ENCODE results near the gene MDC1. TPM values are rescaled to one million over a fixed set of nuclear protein-coding genes. Genes with fewer than 3 reads are reported as not detected.
"Not testable (repeated sequence)": the region's sequence is repeated elsewhere in the genome, so short reads cannot be mapped to it uniquely, and the experiment has no call there.

The MDC1 gene
- total RNA-seq, 1 donor = 12.1 TPM

- DNase-seq (ENCODE audit: low read depth) = peak; percentile 43
- TF ChIP-seq, protein P1, sequence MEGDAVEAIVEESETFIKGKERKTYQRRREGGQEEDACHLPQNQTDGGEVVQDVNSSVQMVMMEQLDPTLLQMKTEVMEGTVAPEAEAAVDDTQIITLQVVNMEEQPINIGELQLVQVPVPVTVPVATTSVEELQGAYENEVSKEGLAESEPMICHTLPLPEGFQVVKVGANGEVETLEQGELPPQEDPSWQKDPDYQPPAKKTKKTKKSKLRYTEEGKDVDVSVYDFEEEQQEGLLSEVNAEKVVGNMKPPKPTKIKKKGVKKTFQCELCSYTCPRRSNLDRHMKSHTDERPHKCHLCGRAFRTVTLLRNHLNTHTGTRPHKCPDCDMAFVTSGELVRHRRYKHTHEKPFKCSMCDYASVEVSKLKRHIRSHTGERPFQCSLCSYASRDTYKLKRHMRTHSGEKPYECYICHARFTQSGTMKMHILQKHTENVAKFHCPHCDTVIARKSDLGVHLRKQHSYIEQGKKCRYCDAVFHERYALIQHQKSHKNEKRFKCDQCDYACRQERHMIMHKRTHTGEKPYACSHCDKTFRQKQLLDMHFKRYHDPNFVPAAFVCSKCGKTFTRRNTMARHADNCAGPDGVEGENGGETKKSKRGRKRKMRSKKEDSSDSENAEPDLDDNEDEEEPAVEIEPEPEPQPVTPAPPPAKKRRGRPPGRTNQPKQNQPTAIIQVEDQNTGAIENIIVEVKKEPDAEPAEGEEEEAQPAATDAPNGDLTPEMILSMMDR (IDR thresholded peaks at IDR 0.05; ENCODE audit: insufficient read depth, low read length) = no peak
- peak overlapping the region; percentile 87 for H3K4me3 ChIP-seq (ENCODE audit: low read depth, low read length)
These were observed 3.7 kb upstream of the MDC1 start for GRCh38 chr6:30720738-30721197.

DNA sequence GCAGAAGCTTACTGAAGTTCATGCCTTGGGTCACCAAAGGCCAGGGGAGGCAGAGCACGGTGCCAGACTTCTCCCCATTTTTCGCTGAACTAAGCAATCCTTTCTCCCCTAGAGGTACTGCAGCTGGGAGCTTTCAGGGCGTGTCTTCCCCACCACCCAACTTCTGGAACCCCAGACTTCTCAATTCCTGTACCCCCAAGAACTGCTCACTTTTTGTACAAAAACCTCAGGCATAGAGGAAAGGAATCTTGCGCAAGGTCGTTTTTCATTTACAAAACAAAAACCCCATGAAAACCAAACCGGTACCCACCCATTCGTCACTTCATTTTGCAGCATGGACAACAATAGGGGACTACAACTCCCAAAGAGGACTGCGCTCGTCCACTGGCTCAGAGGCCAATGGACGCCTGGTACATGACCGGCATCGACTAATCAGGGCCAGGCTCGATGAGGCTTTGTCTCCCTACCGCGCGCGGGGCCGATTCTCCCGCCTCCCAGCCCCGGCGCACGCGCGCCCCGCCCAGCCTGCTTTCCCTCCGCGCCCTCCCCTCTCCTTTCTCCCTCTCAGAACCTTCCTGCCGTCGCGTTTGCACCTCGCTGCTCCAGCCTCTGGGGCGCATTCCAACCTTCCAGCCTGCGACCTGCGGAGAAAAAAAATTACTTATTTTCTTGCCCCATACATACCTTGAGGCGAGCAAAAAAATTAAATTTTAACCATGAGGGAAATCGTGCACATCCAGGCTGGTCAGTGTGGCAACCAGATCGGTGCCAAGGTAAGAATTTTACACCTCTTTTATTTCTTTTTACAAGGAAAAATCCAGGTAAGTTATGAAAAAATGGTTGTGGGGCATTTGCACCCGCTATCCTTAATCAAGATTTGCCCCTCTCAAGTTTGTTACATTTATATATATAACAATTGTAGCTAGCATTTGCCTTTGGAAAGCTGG, 3.0 kb upstream of the MDC1 start, which contains the start of gene TUBB:
TUBB (plus strand) TSS at position 562 of the 947 bp plus-strand sequence; CDS start at position 717, 155 bp downstream.
- TF ChIP-seq, protein P1 (IDR thresholded peaks at IDR 0.05; ENCODE audit: insufficient read depth, low read length) = peak; percentile 21
- H3K4me3 ChIP-seq (ENCODE audit: low read depth, low read length) = peak within 1 kb of the TSS; percentile 87
- DNase-seq (ENCODE audit: low read depth) = peak; percentile 97

GRCh38 chr6:30719356-30719755, 2.3 kb upstream of the MDC1 start:
- TF ChIP-seq, protein P1 (IDR thresholded peaks at IDR 0.05; ENCODE audit: insufficient read depth, low read length) = no peak
- no peak for DNase-seq (ENCODE audit: low read depth)
- peak overlapping the region; percentile 75 for H3K4me3 ChIP-seq (ENCODE audit: low read depth, low read length)

GRCh38 chr6:30717845-30718720, 1.0 kb upstream of the MDC1 start:
- peak overlapping the region; percentile 45 for H3K4me3 ChIP-seq (ENCODE audit: low read depth, low read length)
- not testable (repeated sequence) for DNase-seq (ENCODE audit: low read depth)

DNA sequence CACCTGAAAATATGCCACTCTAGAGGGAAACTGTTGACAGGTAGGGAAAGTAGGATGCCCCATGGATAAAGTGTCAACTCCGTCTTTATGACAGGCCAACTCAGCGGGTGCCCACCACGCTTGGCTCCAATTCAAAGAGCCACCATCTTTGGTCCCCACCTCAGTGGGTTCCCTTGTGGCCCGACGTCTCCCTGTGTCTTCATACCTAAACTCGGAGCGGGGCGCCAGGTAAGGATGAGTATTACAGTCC, 277 bp downstream of the MDC1 start:
- no peak for DNase-seq (ENCODE audit: low read depth)
- TF ChIP-seq, protein P1 (IDR thresholded peaks at IDR 0.05; ENCODE audit: insufficient read depth, low read length) = no peak

DNA sequence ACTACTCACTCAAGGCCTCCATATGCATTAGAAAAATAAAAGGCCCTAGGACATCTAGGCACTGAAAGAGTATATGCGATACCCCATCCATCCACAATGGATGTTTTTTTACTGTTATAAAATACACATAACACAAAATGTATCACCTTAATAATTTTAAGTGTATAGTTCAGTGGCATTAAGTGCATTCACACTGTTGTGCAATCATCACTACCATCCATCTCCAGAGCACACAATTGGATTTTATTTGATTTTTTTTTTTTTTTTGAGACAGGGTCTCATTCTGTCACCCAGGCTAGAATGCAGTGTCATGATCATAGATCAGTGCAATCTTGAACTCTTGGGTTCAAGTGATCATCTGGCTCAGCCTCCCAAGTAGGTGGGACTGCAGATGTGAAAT, 2.8 kb downstream of the MDC1 start:
- no peak for DNase-seq (ENCODE audit: low read depth)
- no peak overlapping the region for H3K4me3 ChIP-seq (ENCODE audit: low read depth, low read length)
- TF ChIP-seq, protein P1 (IDR thresholded peaks at IDR 0.05; ENCODE audit: insufficient read depth, low read length) = no peak

More for the DNA sequence above, 277 bp downstream of the MDC1 start:
- peak overlapping the region; percentile 84 for H3K4me3 ChIP-seq (ENCODE audit: low read depth, low read length)
